Mesenchymal stem cell (in vitro differentiated cells and primary cell): ENCODE results near the gene RASA4B.
"Not testable (repeated sequence)": the region's sequence is repeated elsewhere in the genome, so short reads cannot be mapped to it uniquely, and the experiment has no call there.

Source experiments
- DNase-seq: peaks from one replicate; pipeline ENCODE4 v3.0.0-alpha.2; 2013
- H2AFZ ChIP-seq: one replicate; pipeline ENCODE4 v1.6.1; 2013; ENCODE audit warnings: low read depth, mild to moderate bottlenecking, control low read depth, inconsistent platforms, low read length, moderate library complexity
- H2AK5ac ChIP-seq: 2 replicates; pipeline ENCODE4 v1.6.1; 2013; ENCODE audit warnings: low read length, moderate library complexity, mild to moderate bottlenecking, inconsistent platforms; ENCODE audit not compliant: severe bottlenecking
- H2BK120ac ChIP-seq: one replicate; pipeline ENCODE4 v1.6.1; 2013; ENCODE audit warnings: low read depth, mild to moderate bottlenecking, inconsistent platforms, low read length, moderate library complexity
- H2BK12ac ChIP-seq, 2 experiments: one replicate each; pipeline ENCODE4 v1.6.1; 2013; ENCODE audit warnings: inconsistent platforms in 2 of 2, low read length in 2 of 2, mild to moderate bottlenecking in 2 of 2, moderate library complexity in 2 of 2, control low read depth in 1 of 2
- H2BK15ac ChIP-seq: one replicate; pipeline ENCODE4 v1.6.1; 2013; ENCODE audit warnings: mild to moderate bottlenecking, low read depth, inconsistent platforms; ENCODE audit not compliant: poor library complexity, severe bottlenecking
- H2BK5ac ChIP-seq: 2 replicates; pipeline ENCODE4 v1.6.1; 2013; ENCODE audit warnings: low read depth, mild to moderate bottlenecking, low read length, control low read depth, inconsistent platforms; ENCODE audit not compliant: poor library complexity, severe bottlenecking
- H3K14ac ChIP-seq, 2 experiments: one replicate each; pipeline ENCODE4 v1.6.1; 2013; ENCODE audit warnings: inconsistent platforms in 2 of 2, low read length in 2 of 2, control low read depth in 1 of 2, mild to moderate bottlenecking in 1 of 2, moderate library complexity in 1 of 2
- H3K18ac ChIP-seq, 2 experiments: one replicate each; pipeline ENCODE4 v1.6.1; 2013; ENCODE audit warnings: inconsistent platforms in 2 of 2, low read length in 2 of 2, control low read depth in 1 of 2, low read depth in 1 of 2, mild to moderate bottlenecking in 1 of 2
- H3K23ac ChIP-seq, 2 experiments: one replicate each; pipeline ENCODE4 v1.6.1; 2013; ENCODE audit warnings: inconsistent platforms in 2 of 2, low read length in 2 of 2, mild to moderate bottlenecking in 2 of 2, moderate library complexity in 2 of 2, control low read depth in 1 of 2
- H3K27ac ChIP-seq: 2 replicates; pipeline ENCODE4 v1.5.1; 2013; ENCODE audit warnings: mild to moderate bottlenecking, moderate library complexity, low read length, control low read depth, inconsistent platforms; ENCODE audit not compliant: poor library complexity, severe bottlenecking
- H3K27me3 ChIP-seq, 2 experiments: 2 replicates each; pipeline versions ENCODE4 v1.6.1 to v1.7.0; 2013; ENCODE audit warnings: low read length in 2 of 2, mild to moderate bottlenecking in 2 of 2, moderate library complexity in 2 of 2, control low read depth in 1 of 2, inconsistent platforms in 1 of 2; ENCODE audit not compliant: control insufficient read depth in 1 of 2, insufficient read depth in 1 of 2
- H3K36me3 ChIP-seq, 2 experiments: 2 replicates each; pipeline versions ENCODE4 v1.6.1 to v1.7.0; 2013; ENCODE audit warnings: low read length in 2 of 2, control low read depth in 1 of 2, inconsistent platforms in 1 of 2, low read depth in 1 of 2, mild to moderate bottlenecking in 1 of 2; ENCODE audit not compliant: insufficient read depth in 2 of 2, control insufficient read depth in 1 of 2
- H3K4ac ChIP-seq, 2 experiments: one replicate each; pipeline ENCODE4 v1.6.1; 2013; ENCODE audit warnings: inconsistent platforms in 2 of 2, low read length in 2 of 2, mild to moderate bottlenecking in 2 of 2, moderate library complexity in 2 of 2, control low read depth in 1 of 2, low read depth in 1 of 2
- H3K4me1 ChIP-seq: 2 replicates; pipeline ENCODE4 v1.6.1; 2013; ENCODE audit warnings: low read depth, low read length, control low read depth; ENCODE audit not compliant: control insufficient read depth, insufficient read depth
- H3K4me2 ChIP-seq: 2 replicates; pipeline ENCODE4 v1.6.1; 2013; ENCODE audit warnings: low read length, mild to moderate bottlenecking, inconsistent platforms; ENCODE audit not compliant: poor library complexity, severe bottlenecking
- H3K4me3 ChIP-seq, 2 experiments: 2 replicates each; pipeline versions ENCODE4 v1.5.1 to v1.7.0; 2013; ENCODE audit warnings: low read length in 2 of 2, mild to moderate bottlenecking in 2 of 2, control low read depth in 1 of 2, low read depth in 1 of 2; ENCODE audit not compliant: insufficient read depth in 1 of 2
- H3K79me1 ChIP-seq: replicated peaks from 2 replicates; pipeline ENCODE4 v1.6.1; 2013; ENCODE audit warnings: mild to moderate bottlenecking, control low read depth, low read length, inconsistent platforms; ENCODE audit not compliant: poor library complexity, severe bottlenecking
- H3K9ac ChIP-seq: 2 replicates; pipeline ENCODE4 v1.7.0; 2013; ENCODE audit warnings: mild to moderate bottlenecking, low read length, moderate library complexity
- H3K9me3 ChIP-seq: 2 replicates; pipeline ENCODE4 v1.7.0; 2013; ENCODE audit warnings: mild to moderate bottlenecking, low read length; ENCODE audit not compliant: control insufficient read depth
- H4K8ac ChIP-seq: one replicate; pipeline ENCODE4 v1.6.1; 2013; ENCODE audit warnings: inconsistent platforms, mild to moderate bottlenecking, low read length, moderate library complexity
- H4K91ac ChIP-seq: one replicate; pipeline ENCODE4 v1.6.1; 2013; ENCODE audit warnings: mild to moderate bottlenecking, low read length, inconsistent platforms
- WGBS: methylation state at CpG from one replicate; pipeline ENCODE4 v1.1.7; 2013; ENCODE audit warnings: mixed read lengths; 5-methylcytosine and 5-hydroxymethylcytosine counted together

The RASA4B gene

GRCh38 chr7:102540604-102541003 is 23.0 kb upstream of the RASA4B start:
- not testable (repeated sequence) for H3K9me3 ChIP-seq, H2AFZ ChIP-seq, H2BK120ac ChIP-seq, H2AK5ac ChIP-seq, H3K4me2 ChIP-seq, H3K27ac ChIP-seq, H3K18ac ChIP-seq, H3K27me3 ChIP-seq, H2BK15ac ChIP-seq, H3K4me3 ChIP-seq, H2BK12ac ChIP-seq, H2BK5ac ChIP-seq, H3K23ac ChIP-seq, DNase-seq, H3K4me1 ChIP-seq, H4K91ac ChIP-seq, H3K9ac ChIP-seq, H3K4ac ChIP-seq, H3K79me1 ChIP-seq, H3K36me3 ChIP-seq, H4K8ac ChIP-seq, H3K14ac ChIP-seq
- WGBS: 100% methylated on average over 1 of the region's 6 CpGs

GRCh38 chr7:102535062-102535615 is 17.6 kb upstream of the RASA4B start:
- not testable (repeated sequence) for H3K4ac ChIP-seq, H2BK5ac ChIP-seq, H3K4me3 ChIP-seq, H4K91ac ChIP-seq, H3K9ac ChIP-seq, H2BK12ac ChIP-seq, H3K9me3 ChIP-seq, H3K79me1 ChIP-seq, H3K23ac ChIP-seq, H3K36me3 ChIP-seq, H2BK120ac ChIP-seq, H3K27ac ChIP-seq, H3K18ac ChIP-seq, H2AFZ ChIP-seq, H3K4me2 ChIP-seq, H3K4me1 ChIP-seq, H2AK5ac ChIP-seq, DNase-seq, H3K27me3 ChIP-seq, H2BK15ac ChIP-seq, H4K8ac ChIP-seq, H3K14ac ChIP-seq
- WGBS: no CpG with 5 or more reads among the region's 8 CpGs

- H3K9me3 ChIP-seq, H4K91ac ChIP-seq, H3K4ac ChIP-seq, H2BK12ac ChIP-seq, H2BK120ac ChIP-seq, H3K9ac ChIP-seq, DNase-seq, H3K36me3 ChIP-seq, H3K27me3 ChIP-seq, H3K79me1 ChIP-seq, H2BK15ac ChIP-seq, H3K18ac ChIP-seq, H2AFZ ChIP-seq, H3K23ac ChIP-seq, H2BK5ac ChIP-seq, H3K27ac ChIP-seq, H3K4me1 ChIP-seq, H3K4me3 ChIP-seq, H4K8ac ChIP-seq, H3K14ac ChIP-seq, H2AK5ac ChIP-seq, H3K4me2 ChIP-seq: not testable (repeated sequence)
- 100% methylated on average over 1 of the region's 2 CpGs for WGBS
These were observed 14.6 kb upstream of the RASA4B start for GRCh38 chr7:102532127-102532526.

- H3K9ac ChIP-seq, H3K27me3 ChIP-seq, H2AFZ ChIP-seq, H3K79me1 ChIP-seq, H3K18ac ChIP-seq, DNase-seq, H2BK120ac ChIP-seq, H3K4me1 ChIP-seq, H3K14ac ChIP-seq, H3K27ac ChIP-seq, H3K4me2 ChIP-seq, H3K4me3 ChIP-seq, H3K9me3 ChIP-seq, H3K23ac ChIP-seq, H3K36me3 ChIP-seq, H2AK5ac ChIP-seq, H2BK12ac ChIP-seq, H2BK5ac ChIP-seq, H4K8ac ChIP-seq, H3K4ac ChIP-seq, H4K91ac ChIP-seq, H2BK15ac ChIP-seq: not testable (repeated sequence)
- no CpG with 5 or more reads among the region's 7 CpGs for WGBS
These were observed 14.0 kb upstream of the RASA4B start for GRCh38 chr7:102531583-102531982.
